GM12873 (cell line): ENCODE data around the gene BMP8B.

Experiments
- CTCF ChIP-seq: IDR thresholded peaks from 2 replicates; pipeline ENCODE4 v1.5.1; 2012; ENCODE audit warnings: low read depth, mild to moderate bottlenecking, moderate library complexity, low read length, control low read depth; ENCODE audit not compliant: insufficient read depth; ENCODE audit errors: missing control alignments

The BMP8B gene

GRCh38 chr1:39788758-39789570 is at the start of gene BMP8B:
TSS of gene BMP8B (minus strand) at chr1:39788865. CDS start at chr1:39788485, 380 bp downstream.
- TF ChIP-seq CTCF: no peak

GRCh38 chr1:39836595-39837110 is 48.0 kb upstream of the BMP8B start:
- no peak for TF ChIP-seq CTCF

- no peak for TF ChIP-seq CTCF
Observed at GRCh38 chr1:39835935-39836594, 47.4 kb upstream of the BMP8B start.

GRCh38 chr1:39835110-39835509 is 46.4 kb upstream of the BMP8B start:
- no peak for TF ChIP-seq CTCF

- TF ChIP-seq CTCF: no peak
Observed at GRCh38 chr1:39833621-39834385, 45.1 kb upstream of the BMP8B start.

GRCh38 chr1:39833121-39833520 is 44.5 kb upstream of the BMP8B start:
- TF ChIP-seq CTCF: no peak

- no peak for TF ChIP-seq CTCF
Observed at GRCh38 chr1:39832294-39832693, 43.6 kb upstream of the BMP8B start.
